ENCODE results near the gene IFNK. TPM values are rescaled to one million over a fixed set of nuclear protein-coding genes. Genes with fewer than 3 reads are reported as not detected.

Gene IFNK
- total and polyA plus RNA-seq, 11 donors, result not detected

- Histone ChIP-seq H3K27ac (peak within 1 kb of the TSS; percentile 76 to 100 (median 95)), H3K9me3 (peaks cover 0 to 4% (median 0%) of the 10 kb centered on the region in 12 donors), H3K27me3 (no peaks in the 10 kb centered on the region), H3K4me3 (peak within 1 kb of the TSS; percentile 29 to 92 (median 88)), H3K36me3 (no peaks in the 10 kb centered on the region), H3K4me1 (peaks cover 0 to 52% (median 16%) of the 10 kb centered on the region in 12 donors)
- DNase-seq (peak; percentile 74 to 90 (median 82)), ATAC-seq (peak; percentile 66 to 97 (median 94))
- intact Hi-C loops (cut with DNase I), result no loop called here
- WGBS, 4 donors, result 1% methylated on average over 12 to 72 of the region's 72 CpGs
- TF ChIP-seq POLR2A (IDR thresholded peaks at IDR 0.05), result peak in 1 of 2 donors; percentile 78
- peak in 2 of 12 donors; percentile 17 to 33 for TF ChIP-seq CTCF (IDR thresholded peaks at IDR 0.05)
Measured at GRCh38 chr9:27572918-27573633, 49.0 kb downstream of the IFNK start, which contains the start of gene C9orf72. TSS of gene C9orf72 (minus strand) at chr9:27573481. CDS start at chr9:27567120, 6,361 bp downstream.

DNA sequence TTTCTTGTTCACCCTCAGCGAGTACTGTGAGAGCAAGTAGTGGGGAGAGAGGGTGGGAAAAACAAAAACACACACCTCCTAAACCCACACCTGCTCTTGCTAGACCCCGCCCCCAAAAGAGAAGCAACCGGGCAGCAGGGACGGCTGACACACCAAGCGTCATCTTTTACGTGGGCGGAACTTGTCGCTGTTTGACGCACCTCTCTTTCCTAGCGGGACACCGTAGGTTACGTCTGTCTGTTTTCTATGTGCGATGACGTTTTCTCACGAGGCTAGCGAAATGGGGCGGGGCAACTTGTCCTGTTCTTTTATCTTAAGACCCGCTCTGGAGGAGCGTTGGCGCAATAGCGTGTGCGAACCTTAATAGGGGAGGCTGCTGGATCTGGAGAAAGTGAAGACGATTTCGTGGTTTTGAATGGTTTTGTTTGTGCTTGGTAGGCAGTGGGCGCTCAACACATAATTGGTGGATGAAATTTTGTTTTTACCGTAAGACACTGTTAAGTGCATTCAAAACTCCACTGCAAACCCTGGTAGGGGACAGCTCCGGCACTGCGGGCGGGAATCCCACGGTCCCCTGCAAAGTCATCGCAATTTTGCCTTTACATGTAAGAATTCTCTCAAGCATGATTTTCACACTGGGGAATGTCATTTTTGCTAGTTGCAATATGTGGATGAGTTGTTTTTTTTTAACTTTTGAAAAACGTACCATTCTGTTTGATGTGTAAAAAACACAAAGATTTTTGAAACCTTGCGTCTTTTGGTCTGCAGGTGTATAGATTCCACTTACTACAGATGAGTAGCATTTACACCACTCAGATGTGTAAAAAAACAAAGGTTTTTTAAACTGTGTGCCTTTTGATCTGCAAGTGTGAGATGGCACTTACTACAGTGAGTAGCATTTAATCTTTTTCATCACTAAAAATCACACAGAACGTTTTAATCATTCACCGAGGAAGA is 49.8 kb downstream of the IFNK start:
- TF ChIP-seq CTCF (IDR thresholded peaks at IDR 0.05) (peak in 1 of 12 donors; percentile 4), POLR2A (IDR thresholded peaks at IDR 0.05) (peak in 1 of 2 donors; percentile 69)
- Histone ChIP-seq H3K4me1 (peaks cover 0 to 43% (median 16%) of the 10 kb centered on the region in 12 donors), H3K4me3 (peak overlapping the region; percentile 29 to 92 (median 88)), H3K36me3 (no peaks in the 10 kb centered on the region), H3K27me3 (no peaks in the 10 kb centered on the region), H3K27ac (peak overlapping the region; percentile 76 to 100 (median 95)), H3K9me3 (peaks cover 0 to 12% (median 0%) of the 10 kb centered on the region in 12 donors)
- DNase-seq, result peak; percentile 91 to 97 (median 96)
- WGBS, 4 donors, result 3 to 4% (median 4%) methylated on average over 35 of the region's 35 CpGs
- intact Hi-C loops (cut with DNase I), result no loop called here
- ATAC-seq, result peak; percentile 89 to 94 (median 92)

Other genes with a start within 250 kb of the IFNK start
- not detected for gene EQTN, start 227.1 kb upstream of the IFNK start, total RNA-seq
- gene EQTN, start 227.1 kb upstream of the IFNK start, polyA plus RNA-seq, result not detected
- 1 to 10 TPM in 8 of 9 donors, under 1 TPM in 1; 0.54 to 2.8 (median 2.1) TPM for gene MOB3B, start 5.5 kb downstream of the IFNK start, total RNA-seq
- under 1 TPM; 0.42 to 0.95 TPM for gene MOB3B, start 5.5 kb downstream of the IFNK start, polyA plus RNA-seq
- gene C9orf72, start 49.2 kb downstream of the IFNK start, total RNA-seq, result 10 to 100 TPM in 8 of 9 donors, 1 to 10 TPM in 1; 9.6 to 27.2 (median 15.7) TPM
- gene C9orf72, start 49.2 kb downstream of the IFNK start, polyA plus RNA-seq, result 1 to 10 TPM; 7.2 to 9.9 TPM

Data from heart left ventricle (tissue), 16 donors.